Germinal center (tissue), 1 donor: ENCODE measurements around the gene CCK.

Experiments used
- DNase-seq: peaks from one replicate; pipeline ENCODE4 v3.0.0; 2012; ENCODE audit warnings: mixed read lengths, low spot score

Gene CCK

GRCh38 chr3:42267878-42268277 lies 1.9 kb upstream of the CCK start:
- no peak for DNase-seq

- DNase-seq = no peak
Observed at GRCh38 chr3:42265059-42265991, 660 bp downstream of the CCK start.

- no peak for DNase-seq
Observed at GRCh38 chr3:42264399-42265058, 1.5 kb downstream of the CCK start.

- no peak for DNase-seq
Observed at GRCh38 chr3:42263354-42264346, 2.3 kb downstream of the CCK start.

- no peak for DNase-seq
Observed at GRCh38 chr3:42262525-42262924, 3.5 kb downstream of the CCK start.

- DNase-seq = no peak
Observed at GRCh38 chr3:42257007-42257406, 9.0 kb downstream of the CCK start.

GRCh38 chr3:42256135-42256819 lies 9.7 kb downstream of the CCK start:
- DNase-seq = no peak

GRCh38 chr3:42254566-42254965 lies 11.4 kb downstream of the CCK start:
- no peak for DNase-seq

GRCh38 chr3:42250761-42251160 lies 15.2 kb downstream of the CCK start:
- no peak for DNase-seq

- DNase-seq = peak; percentile 44
Observed at GRCh38 chr3:42247576-42248027, 18.4 kb downstream of the CCK start.

GRCh38 chr3:42246091-42246490 lies 19.9 kb downstream of the CCK start:
- no peak for DNase-seq

GRCh38 chr3:42236611-42237010 lies 29.4 kb downstream of the CCK start:
- DNase-seq = no peak

GRCh38 chr3:42235532-42235931 lies 30.5 kb downstream of the CCK start:
- no peak for DNase-seq

GRCh38 chr3:42230860-42231259 lies 35.1 kb downstream of the CCK start:
- no peak for DNase-seq

- DNase-seq = no peak
Observed at GRCh38 chr3:42229942-42230688, 35.9 kb downstream of the CCK start.

GRCh38 chr3:42229266-42229941 lies 36.6 kb downstream of the CCK start:
- no peak for DNase-seq

GRCh38 chr3:42228796-42229195 lies 37.2 kb downstream of the CCK start:
- no peak for DNase-seq

GRCh38 chr3:42226470-42227425 lies 39.2 kb downstream of the CCK start:
- DNase-seq = no peak
